ENCODE measurements around the gene SCAPER.
"Not testable (repeated sequence)": the region's sequence is repeated elsewhere in the genome, so short reads cannot be mapped to it uniquely, and the experiment has no call there.

The SCAPER gene

DNA sequence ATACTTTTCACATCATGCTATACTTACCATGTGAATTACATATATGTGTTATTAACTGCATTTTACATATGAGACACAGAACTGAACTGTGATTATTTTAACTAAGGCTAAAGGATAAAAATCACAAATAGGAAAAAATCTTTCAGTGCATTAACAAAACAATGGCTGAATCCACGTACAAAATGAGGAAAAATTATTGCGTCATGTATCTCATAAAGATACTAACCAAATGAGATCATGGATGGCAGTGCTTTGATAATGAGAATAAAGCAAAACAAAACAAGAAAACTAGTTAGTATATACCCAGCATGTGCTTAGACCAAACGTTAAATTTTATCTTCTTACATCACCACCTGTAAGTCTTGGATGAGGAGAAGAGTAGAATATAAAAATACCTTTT, 66.0 kb downstream of the SCAPER start:
- Histone ChIP-seq H3K27me3 (ENCODE audit: control insufficient read depth in 1 of 2, insufficient read depth in 2 of 2, low read length in 2 of 2) (no peaks in the 10 kb centered on the region), H3K36me3 (ENCODE audit: control insufficient read depth in 1 of 2, insufficient read depth in 2 of 2, low read length in 2 of 2) (no peaks in the 10 kb centered on the region), H3K9me3 (ENCODE audit: control insufficient read depth in 1 of 2, low read length in 2 of 2) (no peaks in the 10 kb centered on the region), H3K4me3 (ENCODE audit: low read depth in 1 of 2, low read length in 2 of 2) (no peak overlapping the region), H3K27ac (ENCODE audit: low read depth, low read length) (no peak overlapping the region), H3K9ac (ENCODE audit: low read depth in 1 of 2, low read length in 2 of 2) (no peak overlapping the region), H3K4me1 (ENCODE audit: control insufficient read depth in 1 of 2, insufficient read depth in 2 of 2, low read length in 2 of 2) (no peaks in the 10 kb centered on the region)

DNA sequence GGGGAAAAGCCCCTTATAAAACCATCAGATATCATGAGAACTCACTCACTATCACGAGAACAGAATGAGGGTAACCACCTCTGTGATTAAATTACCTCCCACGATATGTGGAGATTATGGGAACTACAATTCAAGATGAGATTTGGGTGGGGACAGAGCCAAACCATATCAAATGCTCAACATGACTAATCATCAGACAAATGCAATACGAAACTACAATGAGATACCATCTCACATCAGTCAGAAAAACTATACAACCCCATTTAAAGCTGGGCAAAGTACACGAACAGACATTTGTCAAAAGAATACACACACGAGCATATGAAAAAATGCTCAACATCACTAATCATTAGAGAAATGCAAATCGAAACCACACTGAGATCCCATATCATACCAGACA, 67.7 kb downstream of the SCAPER start:
- Histone ChIP-seq H3K9me3 (ENCODE audit: control insufficient read depth in 1 of 2, low read length in 2 of 2) (peaks cover 0 to 7% of the 10 kb centered on the region in 2 donors), H3K36me3 (ENCODE audit: control insufficient read depth in 1 of 2, insufficient read depth in 2 of 2, low read length in 2 of 2) (peaks cover 0 to 1% of the 10 kb centered on the region in 2 donors), H3K4me3 (ENCODE audit: low read depth in 1 of 2, low read length in 2 of 2) (no peak overlapping the region), H3K27ac (ENCODE audit: low read depth, low read length) (no peak overlapping the region), H3K4me1 (ENCODE audit: control insufficient read depth in 1 of 2, insufficient read depth in 2 of 2, low read length in 2 of 2) (no peaks in the 10 kb centered on the region), H3K9ac (ENCODE audit: low read depth in 1 of 2, low read length in 2 of 2) (no peak overlapping the region), H3K27me3 (ENCODE audit: control insufficient read depth in 1 of 2, insufficient read depth in 2 of 2, low read length in 2 of 2) (no peaks in the 10 kb centered on the region)

DNA sequence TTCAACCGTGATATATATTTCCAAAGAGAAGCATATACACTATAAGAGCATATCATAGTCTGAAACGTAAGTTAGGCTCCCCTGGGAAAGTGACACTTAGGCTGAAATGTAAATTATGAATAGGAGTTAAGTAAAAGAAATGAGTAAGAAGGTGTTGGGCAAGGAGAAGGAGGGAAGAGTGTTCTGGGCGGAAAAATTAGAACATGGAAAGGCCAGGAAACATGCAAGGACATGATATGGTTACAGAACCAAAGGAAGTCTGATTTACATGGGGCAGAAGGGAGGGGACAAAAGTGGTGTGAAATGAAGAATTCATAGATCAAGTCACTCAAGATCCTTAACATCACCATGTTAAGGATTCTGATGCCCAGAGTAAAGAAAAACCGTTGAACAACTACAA, 75.2 kb downstream of the SCAPER start:
- Histone ChIP-seq H3K4me1 (ENCODE audit: control insufficient read depth in 1 of 2, insufficient read depth in 2 of 2, low read length in 2 of 2) (no peaks in the 10 kb centered on the region), H3K27ac (ENCODE audit: low read depth, low read length) (no peak overlapping the region), H3K36me3 (ENCODE audit: control insufficient read depth in 1 of 2, insufficient read depth in 2 of 2, low read length in 2 of 2) (peaks cover 0 to 3% of the 10 kb centered on the region in 2 donors), H3K9me3 (ENCODE audit: control insufficient read depth in 1 of 2, low read length in 2 of 2) (peaks cover 0 to 7% of the 10 kb centered on the region in 2 donors), H3K9ac (ENCODE audit: low read depth in 1 of 2, low read length in 2 of 2) (no peak overlapping the region), H3K4me3 (ENCODE audit: low read depth in 1 of 2, low read length in 2 of 2) (no peak overlapping the region), H3K27me3 (ENCODE audit: control insufficient read depth in 1 of 2, insufficient read depth in 2 of 2, low read length in 2 of 2) (no peaks in the 10 kb centered on the region)

DNA sequence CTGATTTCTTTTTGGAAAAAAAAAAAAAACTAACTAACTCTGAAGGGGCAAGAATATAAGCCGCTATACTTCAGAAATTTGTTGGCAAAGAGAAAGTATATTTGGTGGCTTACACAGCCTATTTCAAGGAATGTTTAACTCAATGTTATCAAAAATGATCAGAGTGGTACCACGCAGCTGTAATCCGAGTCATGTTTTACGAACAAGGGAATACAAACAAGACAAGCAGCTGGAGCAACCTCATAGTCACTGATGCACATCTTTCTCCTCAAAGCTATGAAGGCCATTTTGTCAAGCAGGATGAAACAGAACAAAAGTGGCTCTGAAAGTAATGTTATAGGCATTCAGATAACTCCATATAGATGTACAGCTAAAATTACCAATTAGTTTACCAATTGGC, 81.2 kb downstream of the SCAPER start:
- H3K4me3 ChIP-seq (ENCODE audit: low read depth in 1 of 2, low read length in 2 of 2), result no peak overlapping the region
- H3K9ac ChIP-seq (ENCODE audit: low read depth in 1 of 2, low read length in 2 of 2), result no peak overlapping the region
- no peaks in the 10 kb centered on the region for H3K27me3 ChIP-seq (ENCODE audit: control insufficient read depth in 1 of 2, insufficient read depth in 2 of 2, low read length in 2 of 2)
- H3K36me3 ChIP-seq (ENCODE audit: control insufficient read depth in 1 of 2, insufficient read depth in 2 of 2, low read length in 2 of 2), result no peaks in the 10 kb centered on the region
- no peaks in the 10 kb centered on the region for H3K4me1 ChIP-seq (ENCODE audit: control insufficient read depth in 1 of 2, insufficient read depth in 2 of 2, low read length in 2 of 2)
- no peak overlapping the region for H3K27ac ChIP-seq (ENCODE audit: low read depth, low read length)
- no peaks in the 10 kb centered on the region for H3K9me3 ChIP-seq (ENCODE audit: control insufficient read depth in 1 of 2, low read length in 2 of 2)

DNA sequence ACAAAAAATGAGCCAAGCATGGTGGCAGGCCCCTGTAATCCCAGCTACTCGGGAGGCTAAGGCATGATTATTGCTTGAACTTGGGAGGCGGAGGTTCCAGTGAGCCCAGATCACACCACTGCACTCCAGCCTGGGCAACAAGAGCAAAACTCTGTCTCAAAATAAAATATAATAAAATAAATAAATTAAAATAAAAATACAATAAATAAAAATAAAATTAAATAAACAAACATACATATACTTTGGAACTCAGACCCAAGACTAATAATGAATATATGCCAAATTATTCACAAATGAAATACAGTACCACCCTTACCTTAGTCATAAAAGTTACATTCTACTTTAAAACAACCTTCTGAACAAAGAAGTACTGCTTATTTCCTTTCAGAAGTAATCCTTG, 81.8 kb downstream of the SCAPER start:
- no peaks in the 10 kb centered on the region for H3K4me1 ChIP-seq (ENCODE audit: control insufficient read depth in 1 of 2, insufficient read depth in 2 of 2, low read length in 2 of 2)
- H3K9me3 ChIP-seq (ENCODE audit: control insufficient read depth in 1 of 2, low read length in 2 of 2), result no peaks in the 10 kb centered on the region
- H3K36me3 ChIP-seq (ENCODE audit: control insufficient read depth in 1 of 2, insufficient read depth in 2 of 2, low read length in 2 of 2), result no peaks in the 10 kb centered on the region
- no peak overlapping the region for H3K9ac ChIP-seq (ENCODE audit: low read depth in 1 of 2, low read length in 2 of 2)
- H3K27ac ChIP-seq (ENCODE audit: low read depth, low read length), result no peak overlapping the region
- no peak overlapping the region for H3K4me3 ChIP-seq (ENCODE audit: low read depth in 1 of 2, low read length in 2 of 2)
- no peaks in the 10 kb centered on the region for H3K27me3 ChIP-seq (ENCODE audit: control insufficient read depth in 1 of 2, insufficient read depth in 2 of 2, low read length in 2 of 2)

DNA sequence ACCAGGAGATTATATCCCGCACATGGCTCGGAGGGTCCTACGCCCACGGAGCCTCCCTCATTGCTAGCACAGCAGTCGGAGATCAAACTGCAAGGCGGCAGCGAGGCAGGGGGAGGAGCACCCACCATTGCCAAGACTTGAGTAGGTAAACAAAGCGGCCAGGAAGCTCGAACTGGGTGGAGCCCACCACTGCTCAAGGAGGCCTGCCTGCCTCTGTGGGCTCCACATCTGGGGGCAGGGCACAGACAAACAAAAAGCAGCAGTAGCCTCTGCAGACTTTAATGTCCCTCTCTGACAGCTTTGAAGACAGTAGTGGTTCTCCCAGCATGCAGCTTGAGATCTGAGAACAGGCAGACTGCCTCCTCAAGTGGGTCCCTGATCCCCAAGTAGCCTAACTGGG, 86.2 kb downstream of the SCAPER start:
- H3K9ac ChIP-seq (ENCODE audit: low read depth in 1 of 2, low read length in 2 of 2); H3K27me3 ChIP-seq (ENCODE audit: control insufficient read depth in 1 of 2, insufficient read depth in 2 of 2, low read length in 2 of 2); H3K4me1 ChIP-seq (ENCODE audit: control insufficient read depth in 1 of 2, insufficient read depth in 2 of 2, low read length in 2 of 2); H3K27ac ChIP-seq (ENCODE audit: low read depth, low read length); H3K9me3 ChIP-seq (ENCODE audit: control insufficient read depth in 1 of 2, low read length in 2 of 2); H3K4me3 ChIP-seq (ENCODE audit: low read depth in 1 of 2, low read length in 2 of 2); H3K36me3 ChIP-seq (ENCODE audit: control insufficient read depth in 1 of 2, insufficient read depth in 2 of 2, low read length in 2 of 2): not testable (repeated sequence)

DNA sequence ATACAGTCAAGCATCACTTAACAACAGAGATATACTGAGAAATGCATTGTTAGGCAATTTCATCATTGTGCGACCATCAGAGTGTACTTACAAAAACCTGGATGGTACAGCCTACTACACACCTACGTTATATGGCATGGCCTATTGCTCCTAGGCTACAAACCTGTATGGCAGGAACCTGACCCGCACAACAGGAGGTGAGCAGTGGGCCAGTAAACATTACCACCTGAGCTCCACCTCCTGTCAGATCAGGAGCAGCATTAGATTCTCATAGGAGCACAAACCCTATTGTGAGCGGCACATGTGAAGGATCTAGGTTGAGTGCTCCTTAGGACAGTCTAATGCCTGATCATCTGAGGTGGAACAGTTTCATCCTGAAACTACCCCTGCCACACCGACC, 89.7 kb downstream of the SCAPER start:
- H3K27ac ChIP-seq (ENCODE audit: low read depth, low read length), result no peak overlapping the region

DNA sequence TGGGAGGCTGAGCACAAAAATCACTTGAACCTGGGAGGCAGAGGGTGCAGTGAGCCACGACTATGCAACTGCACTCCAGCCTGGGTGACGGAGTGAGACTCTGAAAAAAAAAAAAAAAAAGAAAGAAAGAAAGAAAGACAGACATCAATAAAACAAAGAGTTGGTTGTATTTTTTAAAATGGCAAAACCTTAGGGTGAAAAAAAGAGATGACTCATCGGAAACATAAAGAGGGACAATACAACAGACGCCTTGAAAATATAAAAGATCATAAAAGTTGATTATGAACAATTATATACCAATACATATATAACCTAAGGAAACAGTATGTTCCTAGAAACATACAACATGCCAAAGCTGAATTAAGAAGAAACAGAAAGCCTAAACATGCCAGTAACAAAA, 92.8 kb downstream of the SCAPER start:
- Histone ChIP-seq H3K27me3 (ENCODE audit: control insufficient read depth in 1 of 2, insufficient read depth in 2 of 2, low read length in 2 of 2) (no peaks in the 10 kb centered on the region), H3K9ac (ENCODE audit: low read depth in 1 of 2, low read length in 2 of 2) (no peak overlapping the region), H3K36me3 (ENCODE audit: control insufficient read depth in 1 of 2, insufficient read depth in 2 of 2, low read length in 2 of 2) (no peaks in the 10 kb centered on the region), H3K4me3 (ENCODE audit: low read depth in 1 of 2, low read length in 2 of 2) (no peak overlapping the region), H3K9me3 (ENCODE audit: control insufficient read depth in 1 of 2, low read length in 2 of 2) (peaks cover 0 to 6% of the 10 kb centered on the region in 2 donors), H3K27ac (ENCODE audit: low read depth, low read length) (no peak overlapping the region), H3K4me1 (ENCODE audit: control insufficient read depth in 1 of 2, insufficient read depth in 2 of 2, low read length in 2 of 2) (no peaks in the 10 kb centered on the region)

More for the DNA sequence above, 89.7 kb downstream of the SCAPER start:
- no peak overlapping the region for H3K9ac ChIP-seq (ENCODE audit: low read depth in 1 of 2, low read length in 2 of 2)
- no peaks in the 10 kb centered on the region for H3K4me1 ChIP-seq (ENCODE audit: control insufficient read depth in 1 of 2, insufficient read depth in 2 of 2, low read length in 2 of 2)
- no peak overlapping the region for H3K4me3 ChIP-seq (ENCODE audit: low read depth in 1 of 2, low read length in 2 of 2)
- H3K9me3 ChIP-seq (ENCODE audit: control insufficient read depth in 1 of 2, low read length in 2 of 2), result peaks cover 0 to 3% of the 10 kb centered on the region in 2 donors
- H3K36me3 ChIP-seq (ENCODE audit: control insufficient read depth in 1 of 2, insufficient read depth in 2 of 2, low read length in 2 of 2), result no peaks in the 10 kb centered on the region
- H3K27me3 ChIP-seq (ENCODE audit: control insufficient read depth in 1 of 2, insufficient read depth in 2 of 2, low read length in 2 of 2), result no peaks in the 10 kb centered on the region

DNA sequence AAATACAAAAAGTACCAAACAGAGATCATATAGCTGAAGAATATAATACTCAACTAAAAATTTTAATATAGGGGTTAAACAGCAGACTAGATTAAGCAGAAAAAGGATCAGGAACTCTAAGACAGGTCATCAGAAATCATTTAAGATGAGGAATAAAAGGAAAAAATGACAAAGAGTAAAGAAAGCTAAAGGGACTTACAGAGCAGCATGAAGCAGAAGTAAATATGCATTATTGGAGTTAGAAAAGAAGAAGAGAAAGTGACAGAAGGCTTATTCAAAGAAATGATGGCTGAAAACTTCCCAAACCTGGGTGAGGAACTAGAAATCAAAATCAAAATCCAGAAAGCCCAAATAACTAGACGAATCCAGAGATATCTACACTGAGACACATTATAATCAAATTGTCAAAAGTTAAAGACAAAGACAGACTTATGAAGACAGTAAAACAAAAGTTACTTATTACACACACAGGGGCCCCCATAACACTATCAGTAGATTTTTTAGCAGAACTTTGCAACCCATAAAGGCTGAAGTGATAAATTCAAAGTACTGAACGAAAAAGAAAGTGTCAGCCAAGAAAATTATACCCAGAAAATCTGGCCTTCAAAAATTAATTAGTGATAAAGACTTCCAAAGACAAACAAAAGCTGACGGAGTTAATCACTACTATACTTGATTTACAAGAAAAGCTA, 95.6 kb downstream of the SCAPER start:
- Histone ChIP-seq H3K9ac (ENCODE audit: low read depth in 1 of 2, low read length in 2 of 2) (no peak overlapping the region), H3K27me3 (ENCODE audit: control insufficient read depth in 1 of 2, insufficient read depth in 2 of 2, low read length in 2 of 2) (no peaks in the 10 kb centered on the region), H3K27ac (ENCODE audit: low read depth, low read length) (no peak overlapping the region), H3K4me1 (ENCODE audit: control insufficient read depth in 1 of 2, insufficient read depth in 2 of 2, low read length in 2 of 2) (no peaks in the 10 kb centered on the region), H3K36me3 (ENCODE audit: control insufficient read depth in 1 of 2, insufficient read depth in 2 of 2, low read length in 2 of 2) (no peaks in the 10 kb centered on the region), H3K9me3 (ENCODE audit: control insufficient read depth in 1 of 2, low read length in 2 of 2) (peaks cover 0 to 6% of the 10 kb centered on the region in 2 donors), H3K4me3 (ENCODE audit: low read depth in 1 of 2, low read length in 2 of 2) (no peak overlapping the region)

DNA sequence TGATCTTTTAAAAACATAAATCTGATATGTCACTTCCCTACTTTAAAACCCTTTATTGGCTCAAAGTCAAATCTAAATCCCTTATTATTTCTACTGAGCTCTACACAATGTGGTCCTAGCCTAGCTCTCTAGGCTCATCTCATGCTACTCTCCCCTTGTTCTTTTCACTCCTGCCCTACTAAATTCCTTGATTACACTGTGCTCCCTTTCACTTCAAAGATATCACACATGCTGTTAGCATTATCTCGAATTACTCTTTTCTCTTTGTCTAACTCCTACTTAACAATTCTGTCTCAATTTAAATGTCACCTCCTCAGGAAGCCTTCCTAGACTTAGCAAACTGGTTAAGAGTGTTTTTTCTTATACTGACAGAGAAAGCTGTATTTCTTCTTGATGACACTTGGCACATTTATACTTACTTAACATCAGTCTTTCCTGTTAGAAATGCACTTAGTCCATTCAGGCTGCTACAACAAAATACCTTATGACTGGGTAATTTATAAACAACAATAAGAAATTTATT, 102.0 kb downstream of the SCAPER start:
- Histone ChIP-seq H3K9ac (ENCODE audit: low read depth in 1 of 2, low read length in 2 of 2) (no peak overlapping the region), H3K4me3 (ENCODE audit: low read depth in 1 of 2, low read length in 2 of 2) (no peak overlapping the region), H3K27me3 (ENCODE audit: control insufficient read depth in 1 of 2, insufficient read depth in 2 of 2, low read length in 2 of 2) (no peaks in the 10 kb centered on the region), H3K36me3 (ENCODE audit: control insufficient read depth in 1 of 2, insufficient read depth in 2 of 2, low read length in 2 of 2) (peaks cover 0 to 11% of the 10 kb centered on the region in 2 donors), H3K9me3 (ENCODE audit: control insufficient read depth in 1 of 2, low read length in 2 of 2) (no peaks in the 10 kb centered on the region), H3K4me1 (ENCODE audit: control insufficient read depth in 1 of 2, insufficient read depth in 2 of 2, low read length in 2 of 2) (no peaks in the 10 kb centered on the region), H3K27ac (ENCODE audit: low read depth, low read length) (no peak overlapping the region)
